Effector memory CD8-positive, alpha-beta T cell (primary cell): ENCODE measurements around the gene HIPK2.
"Not testable (repeated sequence)": the region's sequence is repeated elsewhere in the genome, so short reads cannot be mapped to it uniquely, and the experiment has no call there.

ENCODE experiments used
- ATAC-seq: fragments of 150-1000 bp; cut with Tn5 transposase; replicated peaks from 2 replicates; pipeline ENCODE4 v1.10.0; 2021; ENCODE audit warnings: mild to moderate bottlenecking, moderate library complexity
- DNase-seq, 3 experiments: peaks; one replicate each; pipeline ENCODE4 v3.0.0; 2021
- H3K27ac Mint-ChIP-seq, 2 donors: one replicate each; pipeline ENCODE4 v1.8.0; 2022; ENCODE audit warnings: mild to moderate bottlenecking in 2 of 2, mixed read lengths in 2 of 2, moderate library complexity in 2 of 2
- H3K27me3 Mint-ChIP-seq, 2 donors: one replicate each; pipeline ENCODE4 v1.8.0; 2022; ENCODE audit warnings: mixed read lengths in 2 of 2
- H3K36me3 Mint-ChIP-seq: one replicate; pipeline ENCODE4 v1.8.0; 2022; ENCODE audit warnings: mild to moderate bottlenecking, moderate library complexity, mixed read lengths; ENCODE audit not compliant: insufficient read depth
- H3K4me1 Mint-ChIP-seq, 2 donors: one replicate each; pipeline ENCODE4 v1.8.0; 2022; ENCODE audit warnings: low read depth in 2 of 2, mixed read lengths in 2 of 2
- H3K4me3 Mint-ChIP-seq, 2 donors: one replicate each; pipeline ENCODE4 v1.8.0; 2022; ENCODE audit warnings: mild to moderate bottlenecking in 2 of 2, mixed read lengths in 2 of 2, moderate library complexity in 2 of 2
- H3K9me3 Mint-ChIP-seq, 2 donors: one replicate each; pipeline ENCODE4 v1.8.0; 2022; ENCODE audit warnings: mixed read lengths in 2 of 2

Gene HIPK2

GRCh38 chr7:139681463-139681755 is 96.4 kb downstream of the HIPK2 start:
- Mint-ChIP-seq H3K27me3 (no peaks in the 10 kb centered on the region), H3K27ac (peak overlapping the region; percentile 56 to 84), H3K4me1 (peaks cover 33 to 36% of the 10 kb centered on the region in 2 donors), H3K9me3 (peaks cover 0 to 7% of the 10 kb centered on the region in 2 donors), H3K4me3 (peak overlapping the region; percentile 43 to 61), H3K36me3 (no peaks in the 10 kb centered on the region)
- DNase-seq = no peak
- ATAC-seq = peak; percentile 57

- ATAC-seq (peak; percentile 82), DNase-seq (peak in 2 of 3 experiments; percentile 18 to 29)
- Mint-ChIP-seq H3K4me3 (peak overlapping the region; percentile 43 to 61), H3K27me3 (no peaks in the 10 kb centered on the region), H3K4me1 (peaks cover 38 to 39% of the 10 kb centered on the region in 2 donors), H3K9me3 (peaks cover 0 to 3% of the 10 kb centered on the region in 2 donors), H3K27ac (peak overlapping the region; percentile 56 to 84), H3K36me3 (no peaks in the 10 kb centered on the region)
Measured at GRCh38 chr7:139680676-139681462, 96.9 kb downstream of the HIPK2 start.

GRCh38 chr7:139679731-139680594 is 97.8 kb downstream of the HIPK2 start:
- H3K4me3 Mint-ChIP-seq = peak overlapping the region in 1 of 2 donors; percentile 22
- peaks cover 41 to 47% of the 10 kb centered on the region in 2 donors for H3K4me1 Mint-ChIP-seq
- H3K27ac Mint-ChIP-seq = peak overlapping the region in 1 of 2 donors; percentile 84
- no peaks in the 10 kb centered on the region for H3K36me3 Mint-ChIP-seq
- no peak for ATAC-seq
- no peaks in the 10 kb centered on the region for H3K9me3 Mint-ChIP-seq
- no peak for DNase-seq
- H3K27me3 Mint-ChIP-seq = no peaks in the 10 kb centered on the region

- Mint-ChIP-seq H3K9me3 (no peaks in the 10 kb centered on the region), H3K27me3 (no peaks in the 10 kb centered on the region), H3K4me3 (no peak overlapping the region), H3K4me1 (peaks cover 21 to 28% of the 10 kb centered on the region in 2 donors), H3K27ac (no peak overlapping the region), H3K36me3 (no peaks in the 10 kb centered on the region)
- DNase-seq (no peak), ATAC-seq (no peak)
Measured at GRCh38 chr7:139676390-139676789, 101.4 kb downstream of the HIPK2 start.

- peaks cover 12 to 18% of the 10 kb centered on the region in 2 donors for H3K4me1 Mint-ChIP-seq
- DNase-seq = no peak
- no peak for ATAC-seq
- no peak overlapping the region for H3K4me3 Mint-ChIP-seq
- no peak overlapping the region for H3K27ac Mint-ChIP-seq
- H3K27me3 Mint-ChIP-seq = no peaks in the 10 kb centered on the region
- no peaks in the 10 kb centered on the region for H3K9me3 Mint-ChIP-seq
- no peaks in the 10 kb centered on the region for H3K36me3 Mint-ChIP-seq
Measured at GRCh38 chr7:139675127-139676125, 102.4 kb downstream of the HIPK2 start.

- H3K27me3 Mint-ChIP-seq = no peaks in the 10 kb centered on the region
- no peaks in the 10 kb centered on the region for H3K9me3 Mint-ChIP-seq
- peaks cover 3% of the 10 kb centered on the region for H3K36me3 Mint-ChIP-seq
- DNase-seq (no peak), ATAC-seq (no peak)
- H3K27ac Mint-ChIP-seq = no peak overlapping the region
- peaks cover 7 to 15% of the 10 kb centered on the region in 2 donors for H3K4me1 Mint-ChIP-seq
- no peak overlapping the region for H3K4me3 Mint-ChIP-seq
Measured at GRCh38 chr7:139674752-139675126, 103.1 kb downstream of the HIPK2 start.

- Mint-ChIP-seq H3K27ac (no peak overlapping the region), H3K9me3 (no peaks in the 10 kb centered on the region), H3K27me3 (no peaks in the 10 kb centered on the region), H3K4me3 (no peak overlapping the region), H3K4me1 (peaks cover 7 to 15% of the 10 kb centered on the region in 2 donors), H3K36me3 (peaks cover 3% of the 10 kb centered on the region)
- DNase-seq (no peak), ATAC-seq (no peak)
Measured at GRCh38 chr7:139674341-139674740, 103.5 kb downstream of the HIPK2 start.

- peak overlapping the region in 1 of 2 donors; percentile 20 for H3K27ac Mint-ChIP-seq
Measured at GRCh38 chr7:139673762-139674161, 104.0 kb downstream of the HIPK2 start.

GRCh38 chr7:139673230-139673629 is 104.6 kb downstream of the HIPK2 start:
- H3K36me3 Mint-ChIP-seq = peaks cover 3% of the 10 kb centered on the region
- no peaks in the 10 kb centered on the region for H3K9me3 Mint-ChIP-seq
- no peak overlapping the region for H3K4me3 Mint-ChIP-seq
- DNase-seq = no peak
- peaks cover 7 to 18% of the 10 kb centered on the region in 2 donors for H3K4me1 Mint-ChIP-seq
- peak; percentile 49 for ATAC-seq
- H3K27ac Mint-ChIP-seq = peak overlapping the region; percentile 20 to 81
- no peaks in the 10 kb centered on the region for H3K27me3 Mint-ChIP-seq

More at GRCh38 chr7:139673762-139674161, 104.0 kb downstream of the HIPK2 start:
- H3K4me1 Mint-ChIP-seq = peaks cover 7 to 18% of the 10 kb centered on the region in 2 donors
- peaks cover 3% of the 10 kb centered on the region for H3K36me3 Mint-ChIP-seq
- no peaks in the 10 kb centered on the region for H3K27me3 Mint-ChIP-seq
- no peak overlapping the region for H3K4me3 Mint-ChIP-seq
- no peaks in the 10 kb centered on the region for H3K9me3 Mint-ChIP-seq
- ATAC-seq = no peak
- no peak for DNase-seq

GRCh38 chr7:139671967-139672366 is 105.8 kb downstream of the HIPK2 start:
- no peaks in the 10 kb centered on the region for H3K9me3 Mint-ChIP-seq
- no peak overlapping the region for H3K27ac Mint-ChIP-seq
- H3K4me1 Mint-ChIP-seq = peaks cover 7 to 17% of the 10 kb centered on the region in 2 donors
- peaks cover 3% of the 10 kb centered on the region for H3K36me3 Mint-ChIP-seq
- no peak overlapping the region for H3K4me3 Mint-ChIP-seq
- no peaks in the 10 kb centered on the region for H3K27me3 Mint-ChIP-seq
- no peak for ATAC-seq
- no peak for DNase-seq

GRCh38 chr7:139670662-139671061 is 107.1 kb downstream of the HIPK2 start:
- H3K4me3 Mint-ChIP-seq, ATAC-seq, DNase-seq, H3K27me3 Mint-ChIP-seq, H3K9me3 Mint-ChIP-seq, H3K27ac Mint-ChIP-seq, H3K36me3 Mint-ChIP-seq: not testable (repeated sequence)
- H3K4me1 Mint-ChIP-seq = peaks cover under 1 to 11% of the 10 kb centered on the region in 2 donors

GRCh38 chr7:139669106-139670061 is 108.4 kb downstream of the HIPK2 start:
- peaks cover 0 to 2% of the 10 kb centered on the region in 2 donors for H3K4me1 Mint-ChIP-seq
- H3K9me3 Mint-ChIP-seq = no peaks in the 10 kb centered on the region

More at GRCh38 chr7:139669106-139670061, 108.4 kb downstream of the HIPK2 start:
- H3K36me3 Mint-ChIP-seq = peaks cover 3% of the 10 kb centered on the region
- no peaks in the 10 kb centered on the region for H3K27me3 Mint-ChIP-seq
- ATAC-seq (no peak), DNase-seq (no peak)
- no peak overlapping the region for H3K4me3 Mint-ChIP-seq
- H3K27ac Mint-ChIP-seq = no peak overlapping the region
